Stimulated activated CD8-positive, alpha-beta memory T cell treated with anti-CD3 and anti-CD28 coated beads, Interleukin-2, amount 100 ng/mL, for 1 hour (primary cell): ENCODE results near the gene ABAT.
"Not testable (repeated sequence)": the region's sequence is repeated elsewhere in the genome, so short reads cannot be mapped to it uniquely, and the experiment has no call there.

Experiments used
- DNase-seq, 2 donors: peaks; one replicate each; pipeline ENCODE4 v3.0.0-alpha.2; 2020; ENCODE audit warnings: low read depth in 2 of 2

Gene ABAT

GRCh38 chr16:8785408-8785807 lies 111.0 kb downstream of the ABAT start:
- no peak for DNase-seq

- DNase-seq, result not testable (repeated sequence)
Measured at GRCh38 chr16:8786316-8786715, 111.9 kb downstream of the ABAT start.

- no peak for DNase-seq
Measured at GRCh38 chr16:8788578-8789172, 114.3 kb downstream of the ABAT start.

- no peak for DNase-seq
Measured at GRCh38 chr16:8795091-8795490, 120.7 kb downstream of the ABAT start.

- DNase-seq, result no peak
Measured at GRCh38 chr16:8795818-8796217, 121.4 kb downstream of the ABAT start.

- no peak for DNase-seq
Measured at GRCh38 chr16:8796469-8797363, 122.3 kb downstream of the ABAT start.

- peak; percentile 88 to 91 for DNase-seq
Measured at GRCh38 chr16:8797364-8798173, 123.2 kb downstream of the ABAT start, which contains the start of the genes PMM2 and TMEM186. PMM2 (plus strand) TSS chr16:8797839; CDS start chr16:8797883, 44 bp downstream. TMEM186 (minus strand) TSS chr16:8797639; CDS start chr16:8797614, 25 bp downstream.

- DNase-seq, result no peak
Measured at GRCh38 chr16:8798174-8798527, 123.7 kb downstream of the ABAT start.

GRCh38 chr16:8798535-8799157 lies 124.2 kb downstream of the ABAT start:
- no peak for DNase-seq

- DNase-seq, result no peak
Measured at GRCh38 chr16:8801701-8802100, 127.3 kb downstream of the ABAT start.

GRCh38 chr16:8803733-8804132 lies 129.3 kb downstream of the ABAT start:
- not testable (repeated sequence) for DNase-seq

- DNase-seq, result no peak
Measured at GRCh38 chr16:8804313-8804712, 129.9 kb downstream of the ABAT start.

- DNase-seq, result no peak
Measured at GRCh38 chr16:8806272-8806983, 132.0 kb downstream of the ABAT start.

- DNase-seq, result no peak
Measured at GRCh38 chr16:8807189-8807588, 132.8 kb downstream of the ABAT start.

GRCh38 chr16:8808009-8808408 lies 133.6 kb downstream of the ABAT start:
- DNase-seq, result no peak

GRCh38 chr16:8808613-8809353 lies 134.4 kb downstream of the ABAT start:
- no peak for DNase-seq

- no peak for DNase-seq
Measured at GRCh38 chr16:8812162-8812843, 137.9 kb downstream of the ABAT start.

- DNase-seq, result no peak
Measured at GRCh38 chr16:8814095-8814806, 139.8 kb downstream of the ABAT start.

GRCh38 chr16:8816967-8817655 lies 142.7 kb downstream of the ABAT start:
- no peak for DNase-seq
